Esophagus (tissue), 2 donors: ENCODE results near the gene BEST4. TPM values are rescaled to one million over a fixed set of nuclear protein-coding genes. Genes with fewer than 3 reads are reported as not detected.

Source experiments
- H3K27ac ChIP-seq, 2 donors: one replicate each; pipeline ENCODE4 v1.5.1; 2013; ENCODE audit warnings: low read depth in 2 of 2, mild to moderate bottlenecking in 2 of 2, inconsistent platforms in 1 of 2, low read length in 1 of 2, moderate library complexity in 1 of 2
- H3K27me3 ChIP-seq, 2 donors: one replicate each; pipeline ENCODE4 v1.6.1; 2013; ENCODE audit warnings: low read length in 2 of 2, control low read depth in 1 of 2, mild to moderate bottlenecking in 1 of 2; ENCODE audit not compliant: insufficient read depth in 2 of 2, control insufficient read depth in 1 of 2
- H3K36me3 ChIP-seq, 2 donors: one replicate each; pipeline ENCODE4 v1.6.1; 2013; ENCODE audit warnings: low read length in 1 of 2; ENCODE audit not compliant: control insufficient read depth in 2 of 2, insufficient read depth in 2 of 2
- H3K4me1 ChIP-seq, 2 donors: one replicate each; pipeline ENCODE4 v1.6.1; 2013; ENCODE audit warnings: low read length in 1 of 2; ENCODE audit not compliant: control insufficient read depth in 2 of 2, insufficient read depth in 2 of 2
- H3K4me3 ChIP-seq, 2 donors: one replicate each; pipeline ENCODE4 v1.5.1; 2013; ENCODE audit warnings: low read length in 2 of 2, mild to moderate bottlenecking in 2 of 2, low read depth in 1 of 2, moderate library complexity in 1 of 2
- H3K9me3 ChIP-seq, 2 donors: one replicate each; pipeline ENCODE4 v1.6.1; 2013; ENCODE audit warnings: mild to moderate bottlenecking in 2 of 2, low read depth in 1 of 2, low read length in 1 of 2, moderate library complexity in 1 of 2; ENCODE audit not compliant: control insufficient read depth in 2 of 2, insufficient read depth in 1 of 2
- WGBS, 2 donors: extraction: QIAGEN DNeasy Blood & Tissue Kit; methylation state at CpG; one replicate each; pipeline ENCODE4 v1.1.7; 2013; 5-methylcytosine and 5-hydroxymethylcytosine counted together
- polyA plus RNA-seq, 2 donors: library from polyadenylated mRNA; stranded (reverse); fragments of 200-250 nt; gene quantifications; one replicate each; pipeline ENCODE4 v1.2.3, GENCODE V29; 2013
- donor health status: healthy with polysubstance abuse.
- donor health status: Bipolar disorder and iron deficiency.

Gene BEST4
- polyA plus RNA-seq, 2 donors = 0.11 to 0.26 TPM

DNA sequence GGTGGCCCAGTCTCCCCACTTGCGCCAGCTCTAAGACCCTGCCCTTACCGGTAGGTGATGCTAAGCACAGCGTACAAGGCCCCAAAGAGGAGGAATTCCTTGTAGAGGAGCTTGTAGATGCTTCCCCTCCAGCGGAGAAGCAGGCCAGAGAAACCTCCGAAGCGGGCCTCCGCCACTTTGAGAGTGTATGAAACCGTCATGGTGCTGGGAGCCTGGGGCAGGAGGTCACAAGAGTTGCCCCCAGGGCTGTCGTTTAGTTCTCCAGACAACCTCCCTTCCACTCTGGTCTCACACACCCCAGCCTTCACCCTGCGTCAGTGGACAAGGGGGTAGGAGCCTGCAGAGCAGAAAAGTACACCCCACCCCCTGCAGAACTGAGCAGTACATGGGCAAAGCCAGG lies 464 bp downstream of the BEST4 start:
- H3K27ac ChIP-seq = no peak overlapping the region
- H3K9me3 ChIP-seq = no peaks in the 10 kb centered on the region
- 95 to 99% methylated on average over 10 of the region's 10 CpGs for WGBS, 2 donors
- H3K27me3 ChIP-seq = no peaks in the 10 kb centered on the region
- H3K4me1 ChIP-seq = peaks cover 0 to 7% of the 10 kb centered on the region in 2 donors
- no peak overlapping the region for H3K4me3 ChIP-seq
- H3K36me3 ChIP-seq = no peaks in the 10 kb centered on the region

DNA sequence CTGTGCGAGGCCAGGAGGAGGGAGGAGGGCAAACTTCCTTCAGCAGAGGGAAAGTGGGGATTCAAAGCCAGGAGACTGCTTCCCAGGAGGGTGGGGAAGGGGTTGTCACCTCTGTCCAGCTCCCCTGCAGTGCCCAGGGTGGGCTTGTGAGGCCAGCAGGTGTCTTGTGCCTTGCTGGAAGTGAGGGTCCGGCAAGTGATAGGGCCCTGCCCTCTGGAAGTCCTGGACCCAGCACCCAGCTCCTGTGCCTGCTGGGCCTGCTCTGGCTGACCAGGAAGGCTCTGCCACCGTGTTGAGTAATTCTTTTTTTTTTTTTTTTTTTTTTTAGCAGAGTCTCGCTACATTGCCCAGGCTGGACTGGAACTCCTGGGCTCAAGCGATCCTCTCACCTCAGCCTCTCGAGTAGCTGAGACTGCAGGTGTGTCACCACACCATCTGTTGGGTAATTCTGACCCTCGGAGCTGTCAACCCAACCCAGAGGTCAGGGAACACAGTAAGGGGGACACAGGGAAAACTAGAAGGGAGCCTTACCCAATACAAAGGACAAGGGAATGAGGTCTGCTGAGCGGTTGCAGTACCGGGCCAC lies 1.0 kb downstream of the BEST4 start:
- Histone ChIP-seq H3K27me3 (no peaks in the 10 kb centered on the region), H3K27ac (peak overlapping the region; percentile 57 to 69), H3K4me3 (no peak overlapping the region), H3K9me3 (no peaks in the 10 kb centered on the region), H3K36me3 (no peaks in the 10 kb centered on the region), H3K4me1 (peaks cover 0 to 7% of the 10 kb centered on the region in 2 donors)
- WGBS, 2 donors = 83 to 84% methylated on average over 9 of the region's 9 CpGs

DNA sequence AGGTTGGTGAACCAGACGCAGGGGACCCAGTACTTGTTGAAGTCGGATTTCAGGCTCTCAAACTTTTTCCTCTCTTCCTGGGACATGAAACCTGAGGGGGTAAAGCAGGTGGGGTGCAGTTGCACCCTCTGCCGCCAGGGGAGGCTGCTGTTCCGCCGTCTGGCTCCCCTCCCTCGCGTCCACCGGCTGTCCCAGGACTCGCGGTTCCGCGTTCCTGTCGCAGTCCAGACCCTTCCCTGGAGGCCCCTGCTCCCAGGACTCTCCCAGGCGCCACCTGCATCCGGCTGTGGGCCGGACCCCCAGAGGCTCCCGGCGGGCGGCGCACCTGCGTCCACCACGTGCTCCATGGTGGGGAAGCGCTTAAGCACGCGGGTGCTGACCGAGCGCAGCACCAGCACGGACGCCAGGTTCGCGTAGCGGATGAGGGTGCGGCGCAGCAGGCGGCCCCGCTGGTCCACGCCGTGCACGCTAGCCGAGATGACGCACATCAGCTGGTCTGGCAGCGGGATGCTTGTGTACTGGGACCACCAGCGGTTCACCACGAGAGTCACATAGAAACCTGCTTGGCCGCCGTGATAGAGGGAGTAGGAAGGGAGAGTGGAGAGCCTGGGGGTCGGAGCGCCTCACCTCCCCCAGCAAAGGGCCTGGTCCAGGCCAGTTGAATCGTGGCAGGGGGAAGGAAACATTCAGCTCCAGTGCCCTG lies 1.7 kb downstream of the BEST4 start:
- Histone ChIP-seq H3K36me3 (peaks cover 0 to 2% of the 10 kb centered on the region in 2 donors), H3K4me3 (peak overlapping the region; percentile 45 to 55), H3K4me1 (peaks cover 0 to 7% of the 10 kb centered on the region in 2 donors), H3K27me3 (no peaks in the 10 kb centered on the region), H3K27ac (peak overlapping the region; percentile 57 to 69), H3K9me3 (no peaks in the 10 kb centered on the region)
- WGBS, 2 donors = 7 to 8% methylated on average over 49 of the region's 49 CpGs

DNA sequence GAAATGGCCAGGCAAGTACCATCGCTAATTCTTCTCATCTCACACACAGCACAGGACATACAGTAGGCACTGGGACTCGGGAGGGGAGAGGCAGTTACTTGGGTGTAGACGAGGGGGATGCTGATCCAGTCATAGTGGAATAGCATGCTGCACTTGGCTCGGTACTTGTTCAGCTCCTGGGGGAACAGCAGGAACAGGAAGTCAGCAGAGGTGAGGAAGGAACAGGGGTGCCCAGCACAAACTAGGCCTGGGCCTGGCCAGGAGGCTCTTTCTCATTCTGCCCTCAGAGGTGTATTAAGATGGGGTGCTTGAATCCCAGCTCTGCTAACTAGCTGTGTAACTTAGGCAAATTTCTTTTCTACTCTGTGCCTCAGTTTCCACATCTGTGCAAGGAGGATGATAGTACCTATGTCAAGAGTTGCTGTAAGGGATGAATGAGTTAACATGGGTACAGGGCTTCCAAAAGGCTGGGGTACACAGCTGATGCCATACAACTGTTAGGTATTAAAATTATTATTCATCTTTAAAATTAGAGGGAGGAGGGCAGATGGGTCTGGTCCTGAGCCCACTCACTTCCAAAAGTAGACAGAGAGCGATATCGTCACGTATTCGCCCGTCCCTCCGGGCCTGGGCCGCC lies 2.4 kb downstream of the BEST4 start:
- Histone ChIP-seq H3K4me3 (peak overlapping the region in 1 of 2 donors; percentile 55), H3K27me3 (no peaks in the 10 kb centered on the region), H3K36me3 (peaks cover 0 to 3% of the 10 kb centered on the region in 2 donors), H3K27ac (peak overlapping the region in 1 of 2 donors; percentile 22), H3K9me3 (no peaks in the 10 kb centered on the region), H3K4me1 (peaks cover 0 to 7% of the 10 kb centered on the region in 2 donors)
- 34 to 38% methylated on average over 11 of the region's 11 CpGs for WGBS, 2 donors

DNA sequence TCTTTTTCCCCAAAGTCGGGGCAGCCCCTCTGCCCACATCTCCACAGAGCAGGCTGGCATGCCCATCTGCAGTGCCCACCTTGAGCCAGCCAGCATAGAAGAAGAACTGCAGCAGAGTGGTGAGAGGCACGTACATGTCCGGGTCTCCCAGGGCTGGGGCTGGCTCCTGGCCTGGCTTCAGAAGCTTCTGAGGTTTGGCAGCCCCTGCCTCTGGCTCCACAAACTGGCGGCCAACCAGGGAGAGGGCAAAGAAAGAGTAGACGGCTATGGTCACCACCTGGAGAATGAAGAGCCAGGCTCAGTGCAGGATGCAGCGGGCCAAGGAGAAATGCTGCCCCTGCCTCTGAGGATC lies 3.0 kb downstream of the BEST4 start:
- H3K36me3 ChIP-seq = peaks cover 0 to 3% of the 10 kb centered on the region in 2 donors
- no peak overlapping the region for H3K27ac ChIP-seq
- H3K9me3 ChIP-seq = no peaks in the 10 kb centered on the region
- H3K27me3 ChIP-seq = no peaks in the 10 kb centered on the region
- H3K4me3 ChIP-seq = no peak overlapping the region
- peaks cover 0 to 7% of the 10 kb centered on the region in 2 donors for H3K4me1 ChIP-seq
- 75 to 81% methylated on average over 6 of the region's 6 CpGs for WGBS, 2 donors

DNA sequence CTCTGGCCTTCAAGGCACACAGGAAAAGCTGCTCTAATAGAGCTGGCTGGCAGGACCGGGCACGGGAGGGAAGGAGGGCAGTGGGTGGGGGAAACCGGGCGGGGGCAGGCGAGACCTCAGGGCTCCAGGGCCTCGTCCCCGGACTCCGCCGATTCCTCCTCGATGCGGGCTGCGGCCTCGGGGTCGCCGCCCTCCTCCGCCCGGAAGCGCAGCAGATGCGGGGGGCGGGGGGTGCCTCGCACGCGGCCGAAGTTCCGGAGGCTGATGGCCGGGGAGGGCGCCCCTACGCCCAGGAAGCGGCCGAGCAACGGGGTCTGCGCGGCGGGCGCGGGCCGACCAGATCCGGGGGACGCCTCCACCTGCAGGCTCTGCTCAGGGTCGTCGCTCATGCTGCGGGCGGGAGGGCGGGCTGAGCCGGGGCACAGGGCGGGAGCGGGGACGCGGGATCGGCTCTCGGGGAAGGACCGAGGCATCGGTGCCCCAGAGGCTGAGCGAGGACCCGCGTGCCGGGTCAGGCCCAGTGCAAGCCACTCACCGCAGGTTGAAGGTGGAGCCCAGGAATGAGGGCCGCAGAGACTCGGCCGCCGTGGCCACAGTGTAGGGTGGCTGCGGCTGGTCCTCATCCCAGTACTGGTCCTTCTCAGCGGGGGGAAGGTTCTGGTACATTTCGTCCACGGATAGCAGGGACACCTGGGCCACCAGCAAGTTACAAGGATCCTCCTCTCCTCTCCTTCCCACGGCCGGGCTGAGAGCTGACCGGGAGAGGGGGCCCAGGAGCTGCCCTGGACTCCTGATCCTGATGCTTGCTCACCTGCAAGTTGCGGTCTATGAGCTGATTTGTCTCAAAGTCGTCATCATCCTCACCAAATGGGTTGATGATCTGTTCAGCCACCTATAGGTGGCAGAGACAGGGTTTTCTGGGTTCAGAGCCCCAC lies 3.6 kb downstream of the BEST4 start:
- no peak overlapping the region for H3K27ac ChIP-seq

DNA sequence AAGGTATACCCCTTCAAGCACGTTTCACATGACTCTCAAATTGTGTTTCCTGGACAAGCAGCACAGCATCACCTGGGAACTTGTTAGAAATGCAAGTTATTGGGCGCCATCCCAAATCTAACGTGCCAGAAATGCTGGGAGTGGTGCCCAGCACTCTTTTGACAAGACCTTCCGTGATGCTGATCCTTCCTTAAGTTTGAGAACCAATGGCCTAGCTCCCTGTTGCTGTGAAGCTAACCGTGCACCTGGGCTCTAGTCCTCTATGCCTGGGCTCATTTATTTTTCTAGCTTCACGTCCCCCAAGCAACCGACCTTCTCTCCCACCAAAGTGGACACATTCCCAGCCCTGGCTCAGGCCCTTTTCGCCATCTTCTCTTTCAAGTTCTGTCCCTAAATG lies 4.3 kb downstream of the BEST4 start:
- no peaks in the 10 kb centered on the region for H3K27me3 ChIP-seq
- peaks cover 0 to 4% of the 10 kb centered on the region in 2 donors for H3K36me3 ChIP-seq
- H3K27ac ChIP-seq = no peak overlapping the region
- peaks cover under 1 to 7% of the 10 kb centered on the region in 2 donors for H3K4me1 ChIP-seq
- H3K4me3 ChIP-seq = peak overlapping the region in 1 of 2 donors; percentile 5
- WGBS, 2 donors = 29 to 38% methylated on average over 8 of the region's 8 CpGs
- H3K9me3 ChIP-seq = no peaks in the 10 kb centered on the region

More for the DNA sequence above, 3.6 kb downstream of the BEST4 start:
- Histone ChIP-seq H3K4me3 (peak overlapping the region; percentile 5 to 25), H3K36me3 (peaks cover 0 to 3% of the 10 kb centered on the region in 2 donors), H3K27me3 (no peaks in the 10 kb centered on the region), H3K4me1 (peaks cover 0 to 7% of the 10 kb centered on the region in 2 donors), H3K9me3 (no peaks in the 10 kb centered on the region)
- WGBS, 2 donors = 10 to 12% methylated on average over 41 to 71 of the region's 71 CpGs

DNA sequence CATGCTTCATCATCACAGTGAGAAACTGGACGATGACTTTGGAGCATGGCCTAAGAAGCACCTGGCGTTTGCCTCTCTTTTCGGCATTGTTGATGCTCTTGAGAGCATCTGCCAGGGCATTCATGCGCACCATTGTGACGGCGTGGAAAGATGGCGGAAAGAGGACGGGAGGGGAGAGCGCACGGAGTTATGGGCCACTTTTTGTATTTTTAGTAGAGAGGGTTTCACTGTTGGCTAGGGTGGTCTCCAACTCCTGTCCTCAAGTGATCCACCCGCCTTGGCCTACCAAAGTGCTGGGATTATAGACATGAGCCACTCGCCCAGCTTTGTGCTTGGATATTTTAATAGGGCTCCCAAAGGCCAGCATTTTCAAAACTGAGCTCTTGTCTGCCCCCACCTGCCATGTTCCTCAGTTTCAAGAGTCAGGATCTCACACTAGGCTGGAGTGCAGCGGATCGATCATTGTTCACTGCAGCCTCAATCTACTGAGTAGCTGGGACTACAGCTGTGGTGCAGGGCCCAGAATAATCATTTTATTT lies 7.3 kb downstream of the BEST4 start:
- Histone ChIP-seq H3K27me3 (no peaks in the 10 kb centered on the region), H3K27ac (no peak overlapping the region), H3K36me3 (peaks cover 8 to 25% of the 10 kb centered on the region in 2 donors), H3K4me3 (no peak overlapping the region), H3K9me3 (no peaks in the 10 kb centered on the region), H3K4me1 (peaks cover 6 to 9% of the 10 kb centered on the region in 2 donors)
- WGBS, 2 donors = 91 to 93% methylated on average over 14 of the region's 14 CpGs
